ENCODE data around the gene MORC3.
"Not testable (repeated sequence)": the region's sequence is repeated elsewhere in the genome, so short reads cannot be mapped to it uniquely, and the experiment has no call there.

Gene MORC3

GRCh38 chr21:36322083-36322424 lies 2.1 kb downstream of the MORC3 start:
- no peak for DNase-seq (ENCODE audit: low spot score)

- no peak for DNase-seq (ENCODE audit: low spot score)
These were observed 3.0 kb downstream of the MORC3 start for GRCh38 chr21:36323032-36323431.

GRCh38 chr21:36325373-36326010 lies 5.5 kb downstream of the MORC3 start:
- no peak for DNase-seq (ENCODE audit: low spot score)

- DNase-seq (ENCODE audit: low spot score), result peak; percentile 55
These were observed 10.9 kb downstream of the MORC3 start for GRCh38 chr21:36330904-36331303.

GRCh38 chr21:36337099-36337509 lies 17.1 kb downstream of the MORC3 start:
- DNase-seq (ENCODE audit: low spot score), result no peak

GRCh38 chr21:36338975-36339374 lies 19.0 kb downstream of the MORC3 start:
- no peak for DNase-seq (ENCODE audit: low spot score)

GRCh38 chr21:36342581-36342980 lies 22.6 kb downstream of the MORC3 start:
- not testable (repeated sequence) for DNase-seq (ENCODE audit: low spot score)

- no peak for DNase-seq (ENCODE audit: low spot score)
These were observed 24.9 kb downstream of the MORC3 start for GRCh38 chr21:36344931-36345330.

- no peak for DNase-seq (ENCODE audit: low spot score)
These were observed 27.4 kb downstream of the MORC3 start for GRCh38 chr21:36347278-36347961.

- no peak for DNase-seq (ENCODE audit: low spot score)
These were observed 27.9 kb downstream of the MORC3 start for GRCh38 chr21:36347962-36348328.

- no peak for DNase-seq (ENCODE audit: low spot score)
These were observed 29.3 kb downstream of the MORC3 start for GRCh38 chr21:36349315-36349714.

GRCh38 chr21:36350282-36350910 lies 30.4 kb downstream of the MORC3 start:
- no peak for DNase-seq (ENCODE audit: low spot score)

GRCh38 chr21:36354918-36355680 lies 35.1 kb downstream of the MORC3 start:
- DNase-seq (ENCODE audit: low spot score), result no peak

- no peak for DNase-seq (ENCODE audit: low spot score)
These were observed 35.9 kb downstream of the MORC3 start for GRCh38 chr21:36355868-36356267.

GRCh38 chr21:36359185-36359584 lies 39.2 kb downstream of the MORC3 start:
- DNase-seq (ENCODE audit: low spot score), result no peak

GRCh38 chr21:36369064-36369685 lies 49.2 kb downstream of the MORC3 start:
- no peak for DNase-seq (ENCODE audit: low spot score)

- DNase-seq (ENCODE audit: low spot score), result no peak
These were observed 56.0 kb downstream of the MORC3 start for GRCh38 chr21:36375994-36376393.

- DNase-seq (ENCODE audit: low spot score), result no peak
These were observed 57.4 kb downstream of the MORC3 start for GRCh38 chr21:36377391-36377842.

- no peak for DNase-seq (ENCODE audit: low spot score)
These were observed 59.3 kb downstream of the MORC3 start for GRCh38 chr21:36379251-36379650.

GRCh38 chr21:36381841-36382589 lies 62.0 kb downstream of the MORC3 start:
- DNase-seq (ENCODE audit: low spot score), result no peak

- not testable (repeated sequence) for DNase-seq (ENCODE audit: low spot score)
These were observed 62.7 kb downstream of the MORC3 start for GRCh38 chr21:36382722-36383121.

GRCh38 chr21:36384885-36385232 lies 64.9 kb downstream of the MORC3 start:
- DNase-seq (ENCODE audit: low spot score), result no peak

Data from D341Med (cell line).